ENCODE results near the gene SDSL. TPM values are rescaled to one million over a fixed set of nuclear protein-coding genes. Genes with fewer than 3 reads are reported as not detected.

Gene SDSL
- total RNA-seq, 2 experiments from 2014 or later: not detected

- no peak overlapping the region for H3K4me3 ChIP-seq (ENCODE audit: low read depth, low read length, poor library complexity, severe bottlenecking)
- no peak overlapping the region for H3K27ac ChIP-seq (ENCODE audit: low read depth, low read length, poor library complexity, severe bottlenecking)
- ChIA-PET CTCF (ENCODE audit: unreplicated experiment) (no interaction called here), POLR2A (no interaction called here)
- H2AFZ ChIP-seq (ENCODE audit: low read length): no peak overlapping the region
- H3K4me2 ChIP-seq (ENCODE audit: low read length): no peak overlapping the region
- no peak for TF ChIP-seq EZH2phosphoT487 (IDR thresholded peaks at IDR 0.05; ENCODE audit: borderline replicate concordance, low read depth, low read length)
- no peak for TF ChIP-seq CTCF (conservative IDR thresholded peaks at IDR 0.05; ENCODE audit: low read length)
- no peaks in the 10 kb centered on the region for H3K79me2 ChIP-seq (ENCODE audit: insufficient read depth, low read depth, low read length)
- intact Hi-C loops (cut with micrococcal nuclease; ENCODE audit: unreplicated experiment): no loop called here
- no peak for DNase-seq (ENCODE audit: low spot score)
- BruUV-seq (replicated peaks): no TSS peak
- H3K9me3 ChIP-seq (ENCODE audit: low read length): no peaks in the 10 kb centered on the region
- no peaks in the 10 kb centered on the region for H4K20me1 ChIP-seq (ENCODE audit: insufficient read depth, low read length)
- no peaks in the 10 kb centered on the region for H3K9me2 ChIP-seq (ENCODE audit: insufficient read depth, low read length)
- H3K4me1 ChIP-seq (ENCODE audit: insufficient read depth, low read length, poor library complexity, severe bottlenecking): no peaks in the 10 kb centered on the region
- peaks cover 15% of the 10 kb centered on the region; the same call in 1 of the 2 replicates for H3K36me3 ChIP-seq (ENCODE audit: insufficient read depth, low read length)
These were observed 33.8 kb upstream of the SDSL start for GRCh38 chr12:113388351-113388750.

- H3K36me3 ChIP-seq (ENCODE audit: insufficient read depth, low read length): peaks cover 8% of the 10 kb centered on the region; the same call in 1 of the 2 replicates
- ChIA-PET POLR2A (no interaction called here), CTCF (ENCODE audit: unreplicated experiment) (no interaction called here)
- no peak for TF ChIP-seq EZH2phosphoT487 (IDR thresholded peaks at IDR 0.05; ENCODE audit: borderline replicate concordance, low read depth, low read length)
- no peak overlapping the region for H2AFZ ChIP-seq (ENCODE audit: low read length)
- BruUV-seq (replicated peaks): no TSS peak
- no peak overlapping the region for H3K4me3 ChIP-seq (ENCODE audit: low read depth, low read length, poor library complexity, severe bottlenecking)
- H3K4me1 ChIP-seq (ENCODE audit: insufficient read depth, low read length, poor library complexity, severe bottlenecking): no peaks in the 10 kb centered on the region
- H3K9me2 ChIP-seq (ENCODE audit: insufficient read depth, low read length): no peaks in the 10 kb centered on the region
- H3K4me2 ChIP-seq (ENCODE audit: low read length): no peak overlapping the region
- no peaks in the 10 kb centered on the region for H3K79me2 ChIP-seq (ENCODE audit: insufficient read depth, low read depth, low read length)
- DNase-seq (ENCODE audit: low spot score): no peak
- H3K9me3 ChIP-seq (ENCODE audit: low read length): no peaks in the 10 kb centered on the region
- H3K27ac ChIP-seq (ENCODE audit: low read depth, low read length, poor library complexity, severe bottlenecking): no peak overlapping the region
- intact Hi-C loops (cut with micrococcal nuclease; ENCODE audit: unreplicated experiment): no loop called here
- no peaks in the 10 kb centered on the region for H4K20me1 ChIP-seq (ENCODE audit: insufficient read depth, low read length)
These were observed 31.8 kb upstream of the SDSL start for GRCh38 chr12:113390064-113391043.

- no peak overlapping the region for H3K27ac ChIP-seq (ENCODE audit: low read depth, low read length, poor library complexity, severe bottlenecking)
- CTCF ChIA-PET (ENCODE audit: unreplicated experiment): no interaction called here
- H2AFZ ChIP-seq (ENCODE audit: low read length): no peak overlapping the region
- H3K4me1 ChIP-seq (ENCODE audit: insufficient read depth, low read length, poor library complexity, severe bottlenecking): no peaks in the 10 kb centered on the region
- H3K36me3 ChIP-seq (ENCODE audit: insufficient read depth, low read length): peaks cover 8% of the 10 kb centered on the region; the same call in 1 of the 2 replicates
- H3K79me2 ChIP-seq (ENCODE audit: insufficient read depth, low read depth, low read length): no peaks in the 10 kb centered on the region
- intact Hi-C loops (cut with micrococcal nuclease; ENCODE audit: unreplicated experiment): no loop called here
- BruUV-seq (replicated peaks): no TSS peak
- H3K4me3 ChIP-seq (ENCODE audit: low read depth, low read length, poor library complexity, severe bottlenecking): no peak overlapping the region
- H3K4me2 ChIP-seq (ENCODE audit: low read length): no peak overlapping the region
- POLR2A ChIA-PET: no interaction called here
- TF ChIP-seq CTCF (conservative IDR thresholded peaks at IDR 0.05; ENCODE audit: low read length) (no peak), EZH2phosphoT487 (IDR thresholded peaks at IDR 0.05; ENCODE audit: borderline replicate concordance, low read depth, low read length) (no peak)
- no peak for DNase-seq (ENCODE audit: low spot score)
- H3K9me2 ChIP-seq (ENCODE audit: insufficient read depth, low read length): no peaks in the 10 kb centered on the region
- H3K9me3 ChIP-seq (ENCODE audit: low read length): no peaks in the 10 kb centered on the region
- no peaks in the 10 kb centered on the region for H4K20me1 ChIP-seq (ENCODE audit: insufficient read depth, low read length)
These were observed 31.0 kb upstream of the SDSL start for GRCh38 chr12:113391145-113391544.
